ENCODE measurements around the gene UST. TPM values are rescaled to one million over a fixed set of nuclear protein-coding genes. Genes with fewer than 3 reads are reported as not detected.
A peak's percentile ranks its signal among the peaks of the same experiment; 100 is the strongest.

UST gene
- total RNA-seq, 6 experiments from 2014 or later, result 0.44 to 1.9 (median 0.91) TPM

GRCh38 chr6:149046164-149046821, 299.5 kb downstream of the UST start:
- TF ChIP-seq CTCF (IDR thresholded peaks at IDR 0.05) (no peak), POLR2A (IDR thresholded peaks at IDR 0.05) (no peak)
- peak in 1 of 4 donors; percentile 55 for ATAC-seq
- H3K27ac ChIP-seq, result no peak overlapping the region
- intact Hi-C loops (cut with DNase I), result no loop called here
- H3K36me3 ChIP-seq, result no peaks in the 10 kb centered on the region
- no peak for DNase-seq
- H3K4me1 ChIP-seq, result no peaks in the 10 kb centered on the region
- WGBS (ENCODE audit: insufficient coverage, low coverage, low lambda C conversion rate, missing lambda C conversion rate), result 79% methylated on average over 6 of the region's 6 CpGs
- no peaks in the 10 kb centered on the region for H3K27me3 ChIP-seq
- H3K4me3 ChIP-seq, result no peak overlapping the region
- no peaks in the 10 kb centered on the region for H3K9me3 ChIP-seq

DNA sequence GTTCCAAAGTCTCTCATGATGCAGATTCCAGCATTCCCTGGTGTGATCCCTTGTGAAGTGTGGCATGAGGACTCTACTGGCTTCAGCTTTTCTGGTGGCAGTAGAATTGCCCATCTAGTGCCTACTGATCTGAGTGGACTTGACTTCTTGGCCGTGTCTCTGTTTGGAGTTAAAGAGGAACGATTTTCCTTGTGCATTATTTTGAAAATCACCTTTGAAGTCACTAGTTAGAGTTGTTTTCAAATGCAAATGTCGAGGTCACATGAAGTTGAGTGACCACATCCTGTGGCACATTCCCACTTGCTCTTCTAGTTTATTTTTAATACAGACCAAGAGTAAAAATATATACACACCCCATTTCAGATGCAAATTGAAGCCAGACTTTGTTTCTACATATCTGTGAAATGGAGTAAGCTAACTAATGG, 300.0 kb downstream of the UST start:
- no peaks in the 10 kb centered on the region for H3K4me1 ChIP-seq
- TF ChIP-seq CTCF (IDR thresholded peaks at IDR 0.05) (no peak), POLR2A (IDR thresholded peaks at IDR 0.05) (no peak)
- H3K27me3 ChIP-seq, result no peaks in the 10 kb centered on the region
- no peak overlapping the region for H3K27ac ChIP-seq
- 27% methylated on average over 3 of the region's 3 CpGs for WGBS (ENCODE audit: insufficient coverage, low coverage, low lambda C conversion rate, missing lambda C conversion rate)
- intact Hi-C loops (cut with DNase I), result no loop called here
- no peaks in the 10 kb centered on the region for H3K36me3 ChIP-seq
- no peak overlapping the region for H3K4me3 ChIP-seq
- no peak for ATAC-seq
- DNase-seq, result no peak
- no peaks in the 10 kb centered on the region for H3K9me3 ChIP-seq

GRCh38 chr6:149049230-149049629, 302.4 kb downstream of the UST start:
- ATAC-seq (no peak), DNase-seq (no peak)
- TF ChIP-seq POLR2A (IDR thresholded peaks at IDR 0.05) (no peak), CTCF (IDR thresholded peaks at IDR 0.05) (no peak)
- Histone ChIP-seq H3K27me3 (no peaks in the 10 kb centered on the region), H3K4me1 (no peaks in the 10 kb centered on the region), H3K27ac (no peak overlapping the region), H3K9me3 (no peaks in the 10 kb centered on the region), H3K36me3 (no peaks in the 10 kb centered on the region), H3K4me3 (no peak overlapping the region)
- intact Hi-C loops (cut with DNase I), result no loop called here
- WGBS (ENCODE audit: insufficient coverage, low coverage, low lambda C conversion rate, missing lambda C conversion rate), result 73% methylated on average over 2 of the region's 2 CpGs

- WGBS (ENCODE audit: insufficient coverage, low coverage, low lambda C conversion rate, missing lambda C conversion rate), result 79% methylated on average over 1 of the region's 1 CpG
- Histone ChIP-seq H3K4me3 (no peak overlapping the region), H3K27ac (no peak overlapping the region), H3K4me1 (peaks cover 0 to 4% (median 0%) of the 10 kb centered on the region in 4 donors), H3K27me3 (no peaks in the 10 kb centered on the region), H3K36me3 (no peaks in the 10 kb centered on the region), H3K9me3 (no peaks in the 10 kb centered on the region)
- no peak for ATAC-seq
- no peak for DNase-seq
- intact Hi-C loops (cut with DNase I), result no loop called here
- TF ChIP-seq POLR2A (IDR thresholded peaks at IDR 0.05) (no peak), CTCF (IDR thresholded peaks at IDR 0.05) (no peak)
Observed at GRCh38 chr6:149050160-149050559, 303.3 kb downstream of the UST start.

Data from right lobe of liver (tissue), 6 donors.